DND-41 (cell line): ENCODE data around the gene CEP164.

Experiments
- CTCF ChIP-seq: IDR thresholded peaks from 2 replicates; pipeline ENCODE4 v1.5.1; 2012; ENCODE audit warnings: borderline replicate concordance, low read length, moderate library complexity, mild to moderate bottlenecking; ENCODE audit not compliant: poor library complexity, severe bottlenecking; ENCODE audit errors: extremely low read depth
- EZH2 ChIP-seq: IDR thresholded peaks from 3 replicates; pipeline ENCODE4 v1.6.1; 2012; ENCODE audit warnings: borderline replicate concordance, low read depth, mild to moderate bottlenecking, moderate library complexity, low read length, inconsistent platforms; ENCODE audit not compliant: severe bottlenecking

GRCh38 chr11:117435326-117435725 lies 107.7 kb downstream of the CEP164 start:
- no peak for TF ChIP-seq CTCF
- TF ChIP-seq EZH2 = no peak
